ENCODE measurements around the gene TMC8.

GRCh38 chr17:78148286-78149016 is 17.9 kb downstream of the TMC8 start:
- TF ChIP-seq CTCF (conservative IDR thresholded peaks at IDR 0.05; ENCODE audit: low read depth in 2 of 2): no peak
- no peak for TF ChIP-seq POLR2AphosphoS5 (IDR thresholded peaks at IDR 0.05; ENCODE audit: low read depth)

Measured in GM23338 (cell line).